K562 (cell line): Measurements from ENCODE around the gene RAB40B. TPM values are rescaled to one million over a fixed set of nuclear protein-coding genes. Genes with fewer than 3 reads are reported as not detected.

ENCODE experiments used
- ATAC-seq: fragments of 200-7000 bp; cut with Tn5 transposase; 3 replicates; pipeline ENCODE4 v1.9.1; 2020; ENCODE audit warnings: moderate library complexity
- BruUV-seq: library from RNA; stranded (reverse); fragments of 400-500 nt; replicated peaks from 2 replicates; lab custom pipeline; 2021; lab: Mats Ljungman, UMichigan
- CTCF ChIA-PET: fragments of 300-600 bp; formaldehyde crosslinking; extraction: SDS; loops from one replicate; lab custom pipeline; 2021; ENCODE audit warnings: low intra/inter-chr PET ratio; lab: Yijun Ruan, JAX
- POLR2A ChIA-PET: fragments of 300-600, 350-650 bp; sonication (Branson Sonifier 250); formaldehyde crosslinking; extraction: SDS; loops from one replicate; lab custom pipeline; 2021; ENCODE audit warnings: antibody characterized with exemption, inconsistent platforms; lab: Yijun Ruan, JAX
- DNase-seq, 4 experiments: peaks; one replicate each; pipeline versions ENCODE4 v3.0.0 to v3.0.0-alpha.2; 2011 to 2018; ENCODE audit warnings: low spot score in 3 of 4, mixed read lengths in 3 of 4; ENCODE audit errors: extremely low read depth in 1 of 4
- FAIRE-seq: peaks from 2 replicates; lab custom pipeline; 2011; peaks lifted over from hg19 to GRCh38; lab: Jason Lieb, UNC
- H2AFZ ChIP-seq: 2 replicates; pipeline ENCODE4 v1.6.0; 2011; ENCODE audit warnings: low read depth, low read length, control low read depth, inconsistent platforms
- H3K27ac ChIP-seq: fragments of 200-600 bp; 3 replicates; pipeline ENCODE4 v1.8.0; 2011; ENCODE audit warnings: low read depth, mild to moderate bottlenecking, control low read depth, inconsistent platforms, low read length, moderate library complexity, mixed read lengths; ENCODE audit errors: extremely low read depth
- H3K27me3 ChIP-seq, 2 experiments: fragments of 300-600 bp in 1 of 2; 2 replicates in 1 of 2; 3 replicates in 1 of 2; pipeline versions ENCODE4 v1.6.0 to v1.8.0; 2011; ENCODE audit warnings: inconsistent platforms in 2 of 2, low read length in 2 of 2, mild to moderate bottlenecking in 1 of 2, mixed read lengths in 1 of 2, moderate library complexity in 1 of 2; ENCODE audit not compliant: control insufficient read depth in 2 of 2, insufficient read depth in 2 of 2
- H3K36me3 ChIP-seq: fragments of 300-600 bp; 3 replicates; pipeline ENCODE4 v1.8.0; 2011; ENCODE audit warnings: mild to moderate bottlenecking, low read length, inconsistent platforms; ENCODE audit not compliant: control insufficient read depth, insufficient read depth
- H3K4me1 ChIP-seq, 2 experiments: fragments of 200-600 bp in 1 of 2; replicated peaks in 1 of 2; 2 replicates in 1 of 2; 3 replicates in 1 of 2; pipeline versions ENCODE4 v1.5.1 to v1.8.0; 2011; ENCODE audit warnings: inconsistent platforms in 2 of 2, low read length in 2 of 2, mild to moderate bottlenecking in 1 of 2, mixed read lengths in 1 of 2, moderate library complexity in 1 of 2; ENCODE audit not compliant: control insufficient read depth in 2 of 2, insufficient read depth in 2 of 2
- H3K4me2 ChIP-seq: 2 replicates; pipeline ENCODE4 v1.6.1; 2011; ENCODE audit warnings: low read length, control low read depth, inconsistent platforms, mixed read lengths; ENCODE audit not compliant: insufficient read depth
- H3K4me3 ChIP-seq: fragments of 200-600 bp; sonication (generic), shearing (Covaris generic); 2 replicates; pipeline ENCODE4 v1.5.1; 2016; ENCODE audit warnings: control low read depth, inconsistent platforms
- H3K79me2 ChIP-seq: fragments of 200-600 bp; 3 replicates; pipeline ENCODE4 v1.8.0; 2011; ENCODE audit warnings: low read length, inconsistent platforms; ENCODE audit not compliant: control insufficient read depth, insufficient read depth
- H3K9ac ChIP-seq, 2 experiments: 2 replicates each; pipeline versions ENCODE4 v1.6.0 to v1.6.1; 2011; ENCODE audit warnings: low read depth in 2 of 2, low read length in 2 of 2, control low read depth in 1 of 2, inconsistent platforms in 1 of 2, mild to moderate bottlenecking in 1 of 2, mixed read lengths in 1 of 2; ENCODE audit not compliant: insufficient read depth in 1 of 2
- H3K9me1 ChIP-seq: one replicate; pipeline ENCODE4 v1.6.0; 2011; ENCODE audit warnings: inconsistent platforms, mild to moderate bottlenecking, low read length, moderate library complexity; ENCODE audit not compliant: control insufficient read depth, insufficient read depth
- H3K9me3 ChIP-seq: replicated peaks from 2 replicates; pipeline ENCODE4 v1.5.1; 2011; ENCODE audit warnings: low read depth, low read length, inconsistent platforms; ENCODE audit not compliant: control insufficient read depth, insufficient read depth
- H4K20me1 ChIP-seq: replicated peaks from 2 replicates; pipeline ENCODE4 v1.6.1; 2011; ENCODE audit warnings: low read length, inconsistent platforms, mixed read lengths; ENCODE audit not compliant: control insufficient read depth, insufficient read depth
- CBFA2T3 ChIP-seq: fragments of 450-650 bp; IDR thresholded peaks from 2 replicates; pipeline ENCODE4 v1.6.1; 2017
- FIP1L1 ChIP-seq: fragments of 200-400 bp; formaldehyde crosslinking; IDR thresholded peaks from 2 replicates; pipeline ENCODE4 v1.6.1; 2018; ENCODE audit warnings: mild to moderate bottlenecking, low read depth, low read length; ENCODE audit not compliant: poor library complexity, severe bottlenecking
- LEF1 ChIP-seq: fragments of 450-650 bp; IDR thresholded peaks from 2 replicates; pipeline ENCODE4 v1.6.1; 2016; ENCODE audit warnings: mild to moderate bottlenecking
- MED1 ChIP-seq: sonication (generic); formaldehyde crosslinking; IDR thresholded peaks from 2 replicates; pipeline ENCODE4 v1.8.1; 2023; ENCODE audit warnings: missing genetic modification reagents, borderline replicate concordance
- MYNN ChIP-seq, 2 experiments: sonication (generic); formaldehyde crosslinking in 1 of 2; IDR thresholded peaks; 2 replicates each; pipeline versions ENCODE4 v1.5.0 to v1.6.1; 2016 to 2020; ENCODE audit warnings: antibody characterized with exemption in 1 of 2, missing genetic modification reagents in 1 of 2
- NBN ChIP-seq: fragments of 450-650 bp; IDR thresholded peaks from 2 replicates; pipeline ENCODE4 v1.6.1; 2016; ENCODE audit warnings: low read depth, mild to moderate bottlenecking
- NCOR1 ChIP-seq: fragments of 450-650 bp; IDR thresholded peaks from 2 replicates; pipeline ENCODE4 v1.6.1; 2016; ENCODE audit warnings: mild to moderate bottlenecking, moderate library complexity
- PHF20 ChIP-seq: fragments of 450-650 bp; IDR thresholded peaks from 2 replicates; pipeline ENCODE4 v1.6.1; 2018; ENCODE audit not compliant: partially characterized antibody
- PHF21A ChIP-seq: fragments of 450-650 bp; IDR thresholded peaks from 2 replicates; pipeline ENCODE4 v1.6.1; 2017; ENCODE audit warnings: low read depth, borderline replicate concordance
- POLR2G ChIP-seq: fragments of 200-400 bp; formaldehyde crosslinking; IDR thresholded peaks from 2 replicates; pipeline ENCODE4 v1.6.1; 2017; ENCODE audit warnings: low read depth, mild to moderate bottlenecking, antibody characterized with exemption, low read length, moderate library complexity
- SMARCB1 ChIP-seq: IDR thresholded peaks from 2 replicates; pipeline ENCODE4 v1.6.1; 2011; ENCODE audit warnings: improper control_type of control experiment, low read depth; ENCODE audit not compliant: insufficient read length
- SRSF9 ChIP-seq: fragments of 200-400 bp; formaldehyde crosslinking; IDR thresholded peaks from 2 replicates; pipeline ENCODE4 v1.6.1; 2017; ENCODE audit warnings: low read depth, low read length, borderline replicate concordance
- U2AF2 ChIP-seq: fragments of 200-400 bp; formaldehyde crosslinking; optimal IDR thresholded peaks from 2 replicates; pipeline ENCODE3; 2017; ENCODE audit warnings: low read depth, mild to moderate bottlenecking, low read length
- YY1 ChIP-seq, 3 experiments: IDR thresholded peaks; 2 replicates each; pipeline ENCODE4 v1.6.1; 2011; ENCODE audit warnings: low read length in 2 of 3, mild to moderate bottlenecking in 2 of 3, moderate library complexity in 2 of 3, borderline replicate concordance in 1 of 3, control low read depth in 1 of 3, low read depth in 1 of 3; ENCODE audit not compliant: insufficient read depth in 3 of 3, insufficient replicate concordance in 2 of 3, control insufficient read depth in 1 of 3, insufficient read length in 1 of 3; ENCODE audit errors: extremely low read depth in 1 of 3
- ZC3H4 ChIP-seq: sonication (generic); formaldehyde crosslinking; IDR thresholded peaks from 2 replicates; pipeline ENCODE4 v1.9.0; 2021; ENCODE audit warnings: missing genetic modification reagents, borderline replicate concordance
- ZNF174 ChIP-seq: fragments of 250-450 bp; sonication (Bioruptor Pico); IDR thresholded peaks from 2 replicates; pipeline ENCODE4 v1.4.0; 2020; ENCODE audit warnings: mild to moderate bottlenecking
- ZNF778 ChIP-seq: fragments of 450-650 bp; formaldehyde crosslinking; IDR thresholded peaks from 2 replicates; pipeline ENCODE4 v1.4.0; 2020; ENCODE audit warnings: mild to moderate bottlenecking, moderate library complexity
- WGBS: fragments of 100-300 bp; shearing (Covaris generic); methylation state at CpG from one replicate; pipeline ENCODE4 v1.1.6; 2016; ENCODE audit warnings: low coverage, mixed read lengths; ENCODE audit not compliant: insufficient coverage; ENCODE audit errors: missing lambda C conversion rate; 5-methylcytosine and 5-hydroxymethylcytosine counted together
- in situ Hi-C: fragments of 300-500 bp; cut with MboI; formaldehyde crosslinking; loops from 4 replicates; pipeline ENCODE4 v1.15.0; 2018; ENCODE audit warnings: inconsistent platforms, mixed read lengths
- intact Hi-C: fragments of 100-400 bp; cut with micrococcal nuclease; formaldehyde crosslinking; loops from 2 replicates; pipeline ENCODE4 v1.14.2; 2022
- polyA plus RNA-seq, 8 experiments: library from polyadenylated mRNA; depleted of rRNA in 4 of 8; stranded (reverse) in 5 of 8; unstranded in 3 of 8; fragments of >200 nt; fragmentation: Nextera tagmentation in 2 of 8; fragmentation: Illumina TruSeq in 1 of 8; extraction: Ambion mirVana in 2 of 8; extraction: Trizol in 1 of 8; gene quantifications; 2 replicates each; pipeline versions ENCODE4 v1.2.1 to v1.2.3, GENCODE V29; 2011 to 2014; ENCODE audit warnings: inconsistent platforms in 1 of 8, missing spikeins in 1 of 8
- total RNA-seq, 7 experiments: library from RNA; depleted of rRNA in 6 of 7; stranded (reverse); fragments of >200 nt in 6 of 7; fragmentation: Illumina TruSeq in 2 of 7; extraction: Trizol in 2 of 7; gene quantifications; 2 replicates each; pipeline versions ENCODE4 v1.2.1 to v1.2.3, GENCODE V29; 2011 to 2021; ENCODE audit warnings: low replicate concordance in 1 of 7

The RAB40B gene
- total and polyA plus RNA-seq, 9 of the 15 experiments (the other 6 are each of a cell fraction or from before 2014, with no cell fraction given), result 0.13 to 4.6 (median 1.4) TPM

GRCh38 chr17:82726427-82726826, 27.9 kb upstream of the RAB40B start:
- WGBS, result 98% methylated on average over 10 of the region's 10 CpGs

GRCh38 chr17:82723169-82723807, 24.8 kb upstream of the RAB40B start:
- ATAC-seq (no peak), DNase-seq (no peak), FAIRE-seq (no peak)
- Histone ChIP-seq H3K4me2 (no peak overlapping the region), H3K36me3 (peaks cover 60% of the 10 kb centered on the region), H3K4me1 (peaks cover 0 to 4% of the 10 kb centered on the region in 2 experiments; a peak in 1 of 5 replicates), H3K27me3 (no peaks in the 10 kb centered on the region), H3K9ac (no peak overlapping the region), H2AFZ (no peak overlapping the region), H3K79me2 (peaks cover 3% of the 10 kb centered on the region; the same call in 2 of the 3 replicates), H3K9me3 (no peaks in the 10 kb centered on the region), H3K9me1 (no peaks in the 10 kb centered on the region), H3K4me3 (no peak overlapping the region), H3K27ac (no peak overlapping the region), H4K20me1 (no peaks in the 10 kb centered on the region)
- in situ Hi-C loops, result no loop called here
- CTCF ChIA-PET, result no interaction called here
- intact Hi-C loops, result no loop called here
- POLR2A ChIA-PET, result interaction anchor here (0.6 kb wide), 1 partner anchor 266 kb away, joined by 3 read pairs; no protein-coding TSS in a partner anchor
- WGBS, result 96% methylated on average over 15 of the region's 26 CpGs
- no TSS peak for BruUV-seq
- TF ChIP-seq ZC3H4 (CRISPR knock-in tag) (0 out of 2 replicates have a peak, but pooled peaks have one; percentile 19), FIP1L1 (no peak), LEF1 (peak; percentile 25; the same call in 1 of the 2 replicates), MYNN (IDR thresholded peaks at IDR 0.05) (no peak), MYNN (CRISPR knock-in tag; IDR thresholded peaks at IDR 0.05) (no peak), POLR2G (0 out of 2 replicates have a peak, but pooled peaks have one; percentile 25), NCOR1 (peak; percentile 10; the same call in 1 of the 2 replicates), ZNF174 (no peak), CBFA2T3 (peak; percentile 21; the same call in 1 of the 2 replicates), YY1 (IDR thresholded peaks at IDR 0.05; ENCODE audit: borderline replicate concordance in 1 of 3, control insufficient read depth in 1 of 3, extremely low read depth in 1 of 3, insufficient read depth in 3 of 3, insufficient read length in 1 of 3, insufficient replicate concordance in 2 of 3, low read depth in 1 of 3, low read length in 2 of 3) (no peak), SRSF9 (no peak), SMARCB1 (no peak), MED1 (0 out of 2 replicates have a peak, but pooled peaks have one; percentile 27), PHF20 (peak; percentile 70), ZNF778 (CRISPR knock-in tag) (no peak)

More at GRCh38 chr17:82726427-82726826, 27.9 kb upstream of the RAB40B start:
- H3K4me3 ChIP-seq, result no peak overlapping the region
- H3K79me2 ChIP-seq, result no peaks in the 10 kb centered on the region
- no peak overlapping the region for H3K4me2 ChIP-seq
- peaks cover 47% of the 10 kb centered on the region; the same call in 2 of the 3 replicates for H3K36me3 ChIP-seq
- no peak overlapping the region for H2AFZ ChIP-seq
- no peak for ATAC-seq
- H3K9me1 ChIP-seq, result no peaks in the 10 kb centered on the region
- no peaks in the 10 kb centered on the region for H4K20me1 ChIP-seq
- H3K9ac ChIP-seq, result no peak overlapping the region
- TF ChIP-seq U2AF2, result no peak
- TF ChIP-seq PHF21A, result no peak
- TF ChIP-seq POLR2G, result peak; percentile 29; the same call in 1 of the 2 replicates
- no peak for TF ChIP-seq NBN
- in situ Hi-C loops (no loop called here), intact Hi-C loops (no loop called here)
- ChIA-PET POLR2A (interaction anchor here (1.0 to 1.2 kb wide), 2 partner anchors 11 to 13 kb away, joined by 3 to 5 read pairs; no protein-coding TSS in a partner anchor), CTCF (no interaction called here)
- FAIRE-seq, result no peak
- BruUV-seq, result no TSS peak
- no peaks in the 10 kb centered on the region for H3K9me3 ChIP-seq
- no peak for DNase-seq
- no peaks in the 10 kb centered on the region for H3K27me3 ChIP-seq
- H3K27ac ChIP-seq, result no peak overlapping the region
- peaks cover 0 to 7% of the 10 kb centered on the region in 2 experiments; a peak in 1 of 5 replicates for H3K4me1 ChIP-seq
